Body of pancreas (tissue), 4 donors: ENCODE results near the gene MYL2.

ENCODE experiments used
- POLR2A ChIP-seq, 3 donors: fragments of 450-650 bp; IDR thresholded peaks; one replicate each; pipeline ENCODE4 v1.6.1; 2016; ENCODE audit warnings: antibody characterized with exemption in 3 of 3, mild to moderate bottlenecking in 2 of 3
- TF ChIP-seq, protein P1 (sequence below), 7 experiments: fragments of 450-650 bp in 4 of 7; fragments of 200-600 bp in 3 of 7; sonication (generic) in 3 of 7; IDR thresholded peaks; one replicate each; pipeline ENCODE4 v1.5.1; 2016 to 2019; ENCODE audit warnings: antibody characterized with exemption in 7 of 7

DNA sequence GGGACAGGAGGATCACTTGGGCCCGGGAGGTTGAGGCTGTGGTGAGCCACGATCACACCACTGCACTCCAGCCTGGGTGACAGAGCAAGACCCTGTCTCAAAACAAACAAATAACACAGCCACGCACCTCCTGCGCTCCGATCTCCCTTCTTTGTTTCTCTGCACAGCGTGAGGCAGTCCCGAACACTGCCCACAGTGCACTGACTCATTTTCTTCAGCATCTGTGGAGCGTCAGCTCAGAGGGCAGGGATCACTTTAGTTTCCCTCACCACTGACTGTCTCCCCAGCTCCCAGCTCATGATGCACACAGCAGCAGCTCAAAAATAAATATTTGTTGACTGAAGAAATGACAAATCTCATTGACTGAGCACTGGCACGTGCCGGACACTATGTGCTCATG is 883 bp upstream of the MYL2 start:
- TF ChIP-seq, protein P1, sequence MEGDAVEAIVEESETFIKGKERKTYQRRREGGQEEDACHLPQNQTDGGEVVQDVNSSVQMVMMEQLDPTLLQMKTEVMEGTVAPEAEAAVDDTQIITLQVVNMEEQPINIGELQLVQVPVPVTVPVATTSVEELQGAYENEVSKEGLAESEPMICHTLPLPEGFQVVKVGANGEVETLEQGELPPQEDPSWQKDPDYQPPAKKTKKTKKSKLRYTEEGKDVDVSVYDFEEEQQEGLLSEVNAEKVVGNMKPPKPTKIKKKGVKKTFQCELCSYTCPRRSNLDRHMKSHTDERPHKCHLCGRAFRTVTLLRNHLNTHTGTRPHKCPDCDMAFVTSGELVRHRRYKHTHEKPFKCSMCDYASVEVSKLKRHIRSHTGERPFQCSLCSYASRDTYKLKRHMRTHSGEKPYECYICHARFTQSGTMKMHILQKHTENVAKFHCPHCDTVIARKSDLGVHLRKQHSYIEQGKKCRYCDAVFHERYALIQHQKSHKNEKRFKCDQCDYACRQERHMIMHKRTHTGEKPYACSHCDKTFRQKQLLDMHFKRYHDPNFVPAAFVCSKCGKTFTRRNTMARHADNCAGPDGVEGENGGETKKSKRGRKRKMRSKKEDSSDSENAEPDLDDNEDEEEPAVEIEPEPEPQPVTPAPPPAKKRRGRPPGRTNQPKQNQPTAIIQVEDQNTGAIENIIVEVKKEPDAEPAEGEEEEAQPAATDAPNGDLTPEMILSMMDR (IDR thresholded peaks at IDR 0.05), result no peak
- no peak for TF ChIP-seq POLR2A (IDR thresholded peaks at IDR 0.05)
